DND-41 (cell line): ENCODE data around the gene DNPH1.
A peak's percentile ranks its signal among the peaks of the same experiment; 100 is the strongest.

Source experiments
- ATAC-seq: fragments of 200-7000 bp; cut with Tn5 transposase; 3 replicates; pipeline ENCODE4 v1.9.1; 2021; ENCODE audit warnings: low read depth; ENCODE audit not compliant: insufficient read depth
- DNase-seq: peaks from one replicate; pipeline ENCODE4 v3.0.0-alpha.2; 2020
- H2AFZ ChIP-seq: 2 replicates; pipeline ENCODE4 v1.6.0; 2012; ENCODE audit warnings: low read depth, low read length
- H3K27ac ChIP-seq: 2 replicates; pipeline ENCODE4 v1.5.1; 2012; ENCODE audit warnings: low read length, inconsistent platforms
- H3K27me3 ChIP-seq: fragments of 200-600 bp; sonication (generic); 2 replicates; pipeline ENCODE4 v1.6.0; 2012; ENCODE audit warnings: low read length, mild to moderate bottlenecking, inconsistent platforms; ENCODE audit not compliant: insufficient read depth, poor library complexity
- H3K36me3 ChIP-seq: 2 replicates; pipeline ENCODE4 v1.5.1; 2012; ENCODE audit warnings: low read length, inconsistent platforms; ENCODE audit not compliant: insufficient read depth
- H3K4me1 ChIP-seq: 2 replicates; pipeline ENCODE4 v1.5.1; 2012; ENCODE audit warnings: mild to moderate bottlenecking, low read length; ENCODE audit not compliant: insufficient read depth
- H3K4me2 ChIP-seq: 2 replicates; pipeline ENCODE4 v1.6.0; 2012; ENCODE audit warnings: mild to moderate bottlenecking, moderate library complexity, low read length, inconsistent platforms; ENCODE audit not compliant: insufficient read depth
- H3K4me3 ChIP-seq, 2 experiments: fragments of 200-600 bp in 1 of 2; shearing (Covaris generic) in 1 of 2; 2 replicates each; pipeline ENCODE4 v1.5.1; 2012 to 2016; ENCODE audit warnings: inconsistent platforms in 2 of 2, low read length in 2 of 2, mild to moderate bottlenecking in 2 of 2, low read depth in 1 of 2, moderate library complexity in 1 of 2
- H3K79me2 ChIP-seq: 2 replicates; pipeline ENCODE4 v1.6.0; 2012; ENCODE audit warnings: low read length, inconsistent platforms; ENCODE audit not compliant: insufficient read depth
- H3K9ac ChIP-seq: 2 replicates; pipeline ENCODE4 v1.6.0; 2012; ENCODE audit warnings: low read depth, mild to moderate bottlenecking, inconsistent platforms, low read length, moderate library complexity
- H3K9me3 ChIP-seq: 2 replicates; pipeline ENCODE4 v1.5.1; 2012; ENCODE audit warnings: low read length, moderate library complexity, mild to moderate bottlenecking, inconsistent platforms; ENCODE audit not compliant: insufficient read depth, severe bottlenecking
- H4K20me1 ChIP-seq: 2 replicates; pipeline ENCODE4 v1.6.0; 2012; ENCODE audit warnings: low read length; ENCODE audit not compliant: insufficient read depth
- EZH2 ChIP-seq: IDR thresholded peaks from 3 replicates; pipeline ENCODE4 v1.6.1; 2012; ENCODE audit warnings: borderline replicate concordance, low read depth, mild to moderate bottlenecking, moderate library complexity, low read length, inconsistent platforms; ENCODE audit not compliant: severe bottlenecking
- TF ChIP-seq, protein P1 (sequence below): IDR thresholded peaks from 2 replicates; pipeline ENCODE4 v1.5.1; 2012; ENCODE audit warnings: borderline replicate concordance, low read length, moderate library complexity, mild to moderate bottlenecking; ENCODE audit not compliant: poor library complexity, severe bottlenecking; ENCODE audit errors: extremely low read depth

The DNPH1 gene

DNA sequence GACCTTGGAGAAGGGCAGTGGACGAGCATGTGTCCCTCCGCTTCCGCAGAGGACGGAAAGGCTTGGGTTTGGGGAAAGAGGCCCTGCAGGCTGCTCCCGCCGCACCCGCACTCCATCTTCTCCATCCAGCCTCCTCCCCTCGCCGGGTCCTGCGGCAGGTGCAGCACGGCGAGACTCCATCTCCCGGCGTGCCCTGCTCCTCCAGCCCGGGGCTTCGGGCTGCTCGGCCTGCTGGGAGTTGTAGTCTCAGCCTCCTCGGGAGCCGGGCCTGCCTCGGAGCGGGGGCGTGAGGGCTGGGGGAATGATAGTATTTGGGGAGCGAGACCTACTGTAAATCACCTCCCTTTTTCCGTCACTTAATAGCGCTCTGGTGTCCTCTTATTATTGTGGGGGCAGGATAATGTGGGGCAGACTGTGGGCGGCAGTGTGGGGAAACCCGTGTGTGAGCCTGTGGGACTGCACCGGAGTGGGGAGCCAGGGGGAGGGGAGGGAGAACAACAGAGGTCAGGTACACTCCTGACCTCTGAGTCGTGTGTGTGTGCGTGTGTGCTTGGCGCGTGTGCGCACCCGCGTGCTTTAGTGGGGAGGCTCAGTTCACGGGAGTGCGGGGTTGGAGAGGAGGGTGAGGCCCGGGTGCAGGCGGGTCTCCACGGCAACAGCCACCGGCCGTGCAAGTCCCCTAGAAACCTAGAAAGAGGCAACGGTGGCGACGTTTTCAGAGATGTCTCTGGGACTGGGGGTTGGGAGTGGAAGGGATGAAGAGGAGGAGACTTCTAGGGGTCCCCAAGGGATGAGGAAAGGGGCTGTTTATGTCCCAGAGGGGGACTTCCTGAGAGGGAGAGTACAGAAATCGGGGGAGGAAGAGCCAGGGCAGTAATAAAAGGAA lies 18.1 kb upstream of the DNPH1 start:
- H2AFZ ChIP-seq = peak overlapping the region; percentile 85
- H3K79me2 ChIP-seq = no peaks in the 10 kb centered on the region
- peaks cover 44% of the 10 kb centered on the region for H3K27me3 ChIP-seq
- peaks cover 16% of the 10 kb centered on the region for H3K4me1 ChIP-seq
- ATAC-seq (peak; percentile 100), DNase-seq (peak; percentile 78)
- no peaks in the 10 kb centered on the region for H4K20me1 ChIP-seq
- peak overlapping the region; percentile 72 for H3K4me2 ChIP-seq
- H3K36me3 ChIP-seq = no peaks in the 10 kb centered on the region
- TF ChIP-seq, protein P1, sequence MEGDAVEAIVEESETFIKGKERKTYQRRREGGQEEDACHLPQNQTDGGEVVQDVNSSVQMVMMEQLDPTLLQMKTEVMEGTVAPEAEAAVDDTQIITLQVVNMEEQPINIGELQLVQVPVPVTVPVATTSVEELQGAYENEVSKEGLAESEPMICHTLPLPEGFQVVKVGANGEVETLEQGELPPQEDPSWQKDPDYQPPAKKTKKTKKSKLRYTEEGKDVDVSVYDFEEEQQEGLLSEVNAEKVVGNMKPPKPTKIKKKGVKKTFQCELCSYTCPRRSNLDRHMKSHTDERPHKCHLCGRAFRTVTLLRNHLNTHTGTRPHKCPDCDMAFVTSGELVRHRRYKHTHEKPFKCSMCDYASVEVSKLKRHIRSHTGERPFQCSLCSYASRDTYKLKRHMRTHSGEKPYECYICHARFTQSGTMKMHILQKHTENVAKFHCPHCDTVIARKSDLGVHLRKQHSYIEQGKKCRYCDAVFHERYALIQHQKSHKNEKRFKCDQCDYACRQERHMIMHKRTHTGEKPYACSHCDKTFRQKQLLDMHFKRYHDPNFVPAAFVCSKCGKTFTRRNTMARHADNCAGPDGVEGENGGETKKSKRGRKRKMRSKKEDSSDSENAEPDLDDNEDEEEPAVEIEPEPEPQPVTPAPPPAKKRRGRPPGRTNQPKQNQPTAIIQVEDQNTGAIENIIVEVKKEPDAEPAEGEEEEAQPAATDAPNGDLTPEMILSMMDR = peak; percentile 9
- TF ChIP-seq EZH2 = no peak
- H3K27ac ChIP-seq = no peak overlapping the region
- H3K4me3 ChIP-seq = peak overlapping the region in 1 of 2 experiments; percentile 56; a peak in 2 of 4 replicates
- H3K9me3 ChIP-seq = no peaks in the 10 kb centered on the region
- H3K9ac ChIP-seq = peak overlapping the region; percentile 40

DNA sequence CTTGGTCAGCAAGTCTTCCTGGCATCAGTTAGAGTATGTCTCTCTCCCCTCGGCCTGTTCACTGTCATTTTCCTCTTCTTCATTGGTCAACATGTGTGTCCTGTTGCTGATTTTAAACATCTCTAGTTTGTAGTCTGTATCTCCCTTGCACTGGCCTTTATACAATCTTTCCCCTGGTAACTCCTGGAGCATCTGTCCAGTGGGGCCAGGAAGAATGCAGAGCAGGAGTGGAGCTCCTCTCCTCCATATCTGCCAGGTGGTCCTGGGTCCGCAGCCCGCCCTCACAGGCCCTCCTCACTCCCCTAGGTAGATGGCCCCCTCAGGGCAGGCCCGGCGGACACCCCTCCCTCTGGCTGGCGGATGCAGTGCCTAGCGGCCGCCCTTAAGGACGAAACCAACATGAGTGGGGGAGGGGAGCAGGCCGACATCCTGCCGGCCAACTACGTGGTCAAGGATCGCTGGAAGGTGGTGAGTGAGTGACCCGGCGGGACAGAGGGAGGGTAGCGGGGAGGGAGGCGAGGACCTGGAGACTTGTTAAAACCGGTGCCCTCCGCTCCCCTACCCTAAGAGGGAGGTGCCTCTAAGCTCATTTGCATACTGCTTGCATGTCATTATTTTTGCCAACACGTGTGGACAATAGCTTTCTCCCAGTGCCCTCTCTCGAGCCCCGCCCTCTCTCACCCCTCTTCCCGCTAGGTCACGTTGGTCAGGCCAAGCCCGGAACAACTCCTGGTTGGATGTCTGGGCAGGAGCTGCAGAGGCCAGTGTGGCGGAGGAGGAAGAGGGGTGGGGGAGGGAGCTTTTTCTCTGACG lies 17.2 kb upstream of the DNPH1 start:
- no peaks in the 10 kb centered on the region for H3K79me2 ChIP-seq
- H3K4me3 ChIP-seq = peak overlapping the region in 1 of 2 experiments; percentile 56; a peak in 2 of 4 replicates
- DNase-seq = no peak
- peak overlapping the region; percentile 72 for H3K4me2 ChIP-seq
- H4K20me1 ChIP-seq = no peaks in the 10 kb centered on the region
- peaks cover 16% of the 10 kb centered on the region for H3K4me1 ChIP-seq
- H3K9me3 ChIP-seq = no peaks in the 10 kb centered on the region
- peaks cover 38% of the 10 kb centered on the region for H3K27me3 ChIP-seq
- H2AFZ ChIP-seq = peak overlapping the region; percentile 85
- TF ChIP-seq, protein P1 = no peak
- no peak for TF ChIP-seq EZH2
- H3K27ac ChIP-seq = no peak overlapping the region
- H3K36me3 ChIP-seq = no peaks in the 10 kb centered on the region
- peak; percentile 10; the same call in 1 of the 3 replicates for ATAC-seq
- peak overlapping the region; percentile 40; the same call in 1 of the 2 replicates for H3K9ac ChIP-seq

DNA sequence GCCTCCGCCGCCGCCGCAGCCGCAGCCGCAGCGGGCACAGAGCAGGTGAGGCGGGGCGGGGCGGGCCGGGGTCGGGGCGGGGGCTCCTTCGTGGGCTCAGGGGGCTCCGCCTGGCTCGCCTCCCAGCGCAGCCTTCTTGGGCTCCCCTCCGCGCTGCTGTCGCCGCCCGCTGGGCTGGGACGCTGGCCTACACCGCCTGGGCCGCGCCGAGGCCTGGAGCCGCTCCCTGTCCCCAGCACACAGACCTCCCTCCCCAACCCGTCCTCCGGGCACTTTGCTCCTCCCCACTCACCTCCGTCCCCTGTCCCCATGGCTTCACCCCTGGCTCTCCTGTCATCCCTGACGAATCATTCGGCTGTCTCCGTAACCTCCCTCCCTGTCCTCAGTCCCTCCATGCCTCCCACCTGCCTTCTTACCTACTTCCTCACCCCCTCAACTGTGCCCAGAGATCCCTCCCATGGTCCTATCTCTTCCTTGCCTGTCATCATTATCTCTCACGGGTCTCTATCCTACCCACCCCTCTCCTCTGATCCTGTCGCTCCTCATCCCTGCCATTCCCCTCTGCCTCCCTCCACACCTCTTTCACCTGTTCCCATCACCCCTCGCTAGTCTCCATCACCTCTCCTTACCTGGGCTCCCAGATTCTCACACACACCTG lies 14.5 kb upstream of the DNPH1 start:
- Histone ChIP-seq H3K27ac (no peak overlapping the region), H3K9ac (no peak overlapping the region), H3K9me3 (no peaks in the 10 kb centered on the region), H3K4me3 (no peak overlapping the region), H3K27me3 (peaks cover 19% of the 10 kb centered on the region), H3K36me3 (no peaks in the 10 kb centered on the region), H2AFZ (no peak overlapping the region), H4K20me1 (no peaks in the 10 kb centered on the region), H3K79me2 (no peaks in the 10 kb centered on the region), H3K4me2 (no peak overlapping the region), H3K4me1 (peaks cover 16% of the 10 kb centered on the region)
- no peak for TF ChIP-seq EZH2
- TF ChIP-seq, protein P1 = no peak
- no peak for ATAC-seq
- DNase-seq = no peak
